Stimulated activated CD4-positive, alpha-beta T cell treated with anti-CD3 and anti-CD28 coated beads, Interleukin-4, amount 100 ng/mL, for 48 hours (primary cell): ENCODE data around the gene TPSAB1.
"Not testable (repeated sequence)": the region's sequence is repeated elsewhere in the genome, so short reads cannot be mapped to it uniquely, and the experiment has no call there.

ENCODE experiments used
- DNase-seq, 2 donors: peaks; one replicate each; pipeline ENCODE4 v3.0.0-alpha.2; 2020; ENCODE audit warnings: low read depth in 2 of 2

Gene TPSAB1

DNA sequence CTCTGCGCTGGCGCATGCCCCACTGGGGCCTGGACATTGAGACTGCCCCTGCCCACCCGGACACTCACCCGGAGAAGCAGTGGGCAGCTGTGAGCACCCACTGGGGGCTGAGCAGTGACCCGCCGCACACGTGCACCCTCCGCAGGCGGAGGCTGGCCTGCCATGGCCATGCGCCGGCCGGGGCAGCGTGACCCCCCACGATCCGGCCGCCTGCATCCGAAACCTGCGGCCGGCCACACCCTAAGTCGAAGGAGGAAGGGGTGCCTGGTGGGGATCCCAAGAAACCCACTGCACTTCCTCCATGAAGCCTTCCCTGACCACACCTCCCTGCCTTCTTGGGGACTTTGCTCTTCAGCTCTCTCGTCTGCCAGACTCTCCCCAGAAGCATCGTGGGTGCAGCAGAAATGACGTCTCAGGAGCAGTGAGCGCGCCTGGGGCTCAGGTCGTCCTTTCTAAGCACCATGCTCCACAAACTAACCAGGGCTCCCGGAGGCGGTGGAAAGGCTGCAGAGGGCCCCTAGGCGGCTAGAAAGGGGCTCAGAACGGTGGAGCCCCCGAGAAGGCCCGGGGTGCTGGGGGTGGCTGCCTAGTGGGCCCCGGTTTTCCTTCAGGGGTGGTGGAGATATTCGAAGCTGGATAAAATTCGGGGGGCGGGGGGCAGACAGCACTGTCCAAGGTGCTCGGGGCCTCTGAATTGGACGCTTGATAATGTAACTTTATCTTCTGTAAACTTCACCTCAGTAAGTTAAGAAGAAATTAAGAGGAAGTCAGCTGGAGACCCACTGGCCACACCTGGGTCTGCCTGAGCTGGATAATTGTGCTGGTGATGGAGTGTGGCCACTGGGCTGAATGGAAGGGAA is 16.9 kb upstream of the TPSAB1 start:
- no peak for DNase-seq

GRCh38 chr16:1224558-1224957 is 15.9 kb upstream of the TPSAB1 start:
- no peak for DNase-seq

GRCh38 chr16:1225051-1225451 is 15.5 kb upstream of the TPSAB1 start, which contains the start of gene TPSG1:
TSS of gene TPSG1 (minus strand) at chr16:1225268. CDS start at chr16:1225252, 16 bp downstream.
- no peak for DNase-seq

DNA sequence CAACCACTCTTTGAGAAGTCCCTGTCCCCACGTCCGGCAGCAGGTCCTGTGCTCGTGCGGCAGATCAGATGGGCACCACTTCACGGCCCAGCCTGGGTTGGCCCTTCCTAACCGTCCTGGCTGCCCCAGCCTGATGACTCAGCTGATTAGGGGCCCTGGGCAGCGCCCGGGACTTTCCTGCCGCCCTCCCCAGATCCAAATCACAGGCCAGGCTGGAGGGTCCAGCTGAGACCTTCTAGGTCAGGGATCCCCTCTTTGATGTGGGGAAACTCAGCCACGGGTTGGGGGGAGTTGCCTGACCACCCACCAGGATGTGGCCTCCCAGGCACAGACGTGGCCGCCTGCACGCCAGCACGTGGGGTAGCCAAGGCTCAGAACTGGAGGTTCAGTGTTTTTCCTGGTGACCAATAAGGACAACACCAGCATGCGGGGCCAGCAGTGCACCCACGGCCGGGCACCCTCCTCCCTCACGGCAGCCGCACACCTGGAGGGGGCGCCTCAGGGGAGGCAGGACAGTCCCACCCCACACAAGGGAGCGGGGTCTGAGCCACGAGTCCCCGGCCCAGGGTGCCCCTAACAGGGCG is 14.7 kb upstream of the TPSAB1 start:
- not testable (repeated sequence) for DNase-seq

DNA sequence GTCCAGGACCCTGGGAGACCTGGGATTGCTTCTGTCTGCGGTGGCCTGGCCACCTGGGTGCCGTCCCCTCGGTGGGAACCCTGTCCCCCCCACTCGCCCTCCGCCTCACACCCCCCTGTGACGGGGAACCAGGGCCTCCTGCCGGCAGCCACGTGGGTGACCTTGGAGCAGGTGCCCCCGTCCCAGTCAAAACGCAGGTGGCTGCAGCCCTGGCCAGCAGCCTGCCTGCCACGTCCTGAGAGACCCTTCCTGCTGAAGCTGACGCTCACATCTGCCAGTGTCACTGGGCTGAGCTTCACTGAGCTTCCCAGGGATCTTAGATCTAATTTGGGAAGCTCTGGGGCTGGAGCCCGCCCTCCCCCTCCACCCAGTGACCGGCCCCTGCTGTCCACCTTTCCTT is 13.8 kb upstream of the TPSAB1 start:
- DNase-seq = not testable (repeated sequence)

GRCh38 chr16:1228227-1228626 is 12.3 kb upstream of the TPSAB1 start:
- not testable (repeated sequence) for DNase-seq

DNA sequence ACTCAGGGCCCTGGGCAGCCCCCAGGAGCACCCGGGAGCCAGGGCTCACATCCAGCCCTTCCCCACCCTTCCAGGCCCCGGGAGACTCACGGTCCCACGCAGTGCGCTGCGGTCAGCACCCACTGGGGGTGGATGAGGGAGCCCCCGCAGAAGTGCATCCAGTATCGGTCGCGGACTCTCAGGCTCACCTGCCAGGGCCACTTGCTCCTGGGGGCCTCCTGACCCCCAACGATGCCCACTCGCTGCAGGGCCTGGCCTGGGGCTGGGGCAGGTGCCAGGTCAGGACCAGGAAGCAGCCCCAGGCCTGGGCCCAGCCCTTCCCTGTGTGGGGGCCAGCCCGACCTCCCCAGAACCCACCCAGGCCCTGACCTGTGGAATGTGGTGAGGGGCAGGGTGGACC is 11.0 kb upstream of the TPSAB1 start:
- not testable (repeated sequence) for DNase-seq

- DNase-seq = not testable (repeated sequence)
These were observed 10.4 kb upstream of the TPSAB1 start, which contains the start of gene TPSB2 for GRCh38 chr16:1230084-1230470. TSS of gene TPSB2 (minus strand) at chr16:1230184. CDS start at chr16:1229951, 233 bp downstream.

DNA sequence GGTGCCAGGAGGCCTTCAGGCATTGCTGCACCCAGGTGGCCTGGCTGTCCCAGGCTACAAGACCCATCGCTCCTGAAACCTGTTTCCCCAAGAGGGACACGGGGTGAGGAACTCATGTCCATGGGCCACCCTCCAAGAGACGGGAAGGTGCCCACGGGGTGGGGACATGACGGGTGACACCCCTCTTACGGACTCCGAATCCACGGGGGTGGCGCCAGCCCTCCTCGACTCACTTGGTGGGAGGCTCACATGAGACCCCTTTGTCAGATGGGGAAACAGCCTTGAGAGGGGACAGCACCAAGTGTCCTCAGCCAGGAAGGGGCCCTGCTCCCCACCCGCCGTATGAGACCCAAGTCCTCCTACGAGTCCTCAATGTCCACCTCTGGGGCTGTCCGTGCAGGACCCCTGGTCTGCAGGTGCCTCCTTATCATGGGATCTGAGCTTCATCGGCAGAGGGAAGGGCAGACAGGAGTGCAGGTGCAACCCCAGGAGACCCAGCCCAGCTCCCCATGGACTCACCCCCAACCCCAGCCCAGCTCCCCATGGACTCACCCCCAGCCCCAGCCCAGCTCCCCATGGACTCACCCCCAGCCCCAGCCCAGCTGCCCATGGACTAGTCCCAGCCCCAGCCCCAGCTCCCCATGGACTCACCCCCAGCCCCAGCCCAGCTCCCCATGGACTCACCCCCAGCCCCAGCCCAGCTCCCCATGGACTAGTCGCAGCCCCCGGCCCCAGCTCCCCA is 9.9 kb upstream of the TPSAB1 start:
- not testable (repeated sequence) for DNase-seq

DNA sequence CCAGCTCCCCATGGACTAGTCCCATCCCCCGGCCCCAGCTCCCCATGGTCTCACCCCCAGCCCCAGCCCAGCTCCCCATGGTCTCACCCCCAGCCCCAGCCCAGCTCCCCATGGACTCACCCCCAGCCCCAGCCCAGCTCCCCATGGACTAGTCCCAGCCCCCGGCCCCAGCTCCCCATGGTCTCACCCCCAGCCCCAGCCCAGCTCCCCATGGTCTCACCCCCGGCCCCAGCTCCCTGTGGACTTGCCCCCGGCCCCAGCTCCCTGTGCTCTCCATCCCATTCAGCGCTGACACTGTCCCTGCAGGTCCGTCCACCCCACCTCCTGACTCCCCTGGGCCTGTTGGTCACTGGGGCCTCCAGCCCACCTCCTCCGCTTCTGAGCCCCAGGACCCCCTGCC is 9.2 kb upstream of the TPSAB1 start:
- DNase-seq = not testable (repeated sequence)

- DNase-seq = not testable (repeated sequence)
These were observed 8.3 kb upstream of the TPSAB1 start for GRCh38 chr16:1232049-1232748.

DNA sequence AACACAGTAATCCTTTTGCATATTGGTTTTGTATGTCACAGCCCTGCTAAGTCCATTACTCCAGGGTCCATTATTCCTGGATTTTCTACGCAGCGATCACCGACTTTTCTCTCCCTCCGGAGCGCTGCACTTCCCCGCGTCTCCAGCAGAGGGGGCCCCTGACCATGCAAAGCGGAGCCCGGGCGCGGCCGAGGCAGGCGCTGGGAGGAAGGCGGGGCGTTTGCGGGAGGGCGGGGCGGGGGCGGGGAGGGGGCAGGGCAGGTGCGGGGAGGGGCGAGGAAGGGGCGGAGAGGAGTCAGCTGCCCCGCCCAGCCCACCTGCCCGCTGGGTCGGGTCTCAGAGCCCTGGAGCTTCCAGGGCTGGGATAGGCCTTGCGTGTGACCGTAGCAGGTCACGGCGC is 3.8 kb upstream of the TPSAB1 start:
- not testable (repeated sequence) for DNase-seq

- no peak for DNase-seq
These were observed 2.5 kb upstream of the TPSAB1 start for GRCh38 chr16:1237990-1238389.

DNA sequence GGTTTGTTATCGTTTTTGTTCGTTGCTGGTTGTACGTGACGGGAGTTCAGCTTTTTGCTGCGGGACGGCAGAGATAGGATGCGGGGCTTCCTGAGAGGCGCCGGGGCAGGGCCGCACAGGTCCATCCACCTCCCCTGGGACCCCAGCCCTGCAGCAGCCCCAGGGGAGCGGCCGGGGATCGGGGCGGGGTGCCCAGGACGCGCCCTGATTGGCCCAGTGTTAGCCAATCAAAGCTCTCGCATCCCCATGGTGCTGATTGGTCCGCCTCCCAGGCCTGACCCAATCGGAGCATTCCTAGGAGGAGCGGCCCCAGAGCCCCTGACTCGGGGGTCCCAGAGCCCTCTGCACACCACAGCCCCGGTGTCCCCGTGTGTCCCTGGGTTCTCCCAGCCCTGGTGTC is 1.6 kb upstream of the TPSAB1 start:
- DNase-seq = not testable (repeated sequence)

GRCh38 chr16:1239575-1239974 is 930 bp upstream of the TPSAB1 start:
- DNase-seq = not testable (repeated sequence)

DNA sequence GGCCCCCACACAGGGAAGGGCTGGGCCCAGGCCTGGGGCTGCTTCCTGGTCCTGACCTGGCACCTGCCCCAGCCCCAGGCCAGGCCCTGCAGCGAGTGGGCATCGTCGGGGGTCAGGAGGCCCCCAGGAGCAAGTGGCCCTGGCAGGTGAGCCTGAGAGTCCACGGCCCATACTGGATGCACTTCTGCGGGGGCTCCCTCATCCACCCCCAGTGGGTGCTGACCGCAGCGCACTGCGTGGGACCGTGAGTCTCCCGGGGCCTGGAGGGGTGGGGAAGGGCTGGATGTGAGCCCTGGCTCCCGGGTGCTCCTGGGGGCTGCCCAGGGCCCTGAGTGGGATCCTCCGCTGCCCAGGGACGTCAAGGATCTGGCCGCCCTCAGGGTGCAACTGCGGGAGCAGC is 576 bp downstream of the TPSAB1 start:
- DNase-seq = not testable (repeated sequence)

- not testable (repeated sequence) for DNase-seq
These were observed 2.9 kb downstream of the TPSAB1 start for GRCh38 chr16:1243363-1243762.

GRCh38 chr16:1243907-1244850 is 3.7 kb downstream of the TPSAB1 start:
- DNase-seq = not testable (repeated sequence)

DNA sequence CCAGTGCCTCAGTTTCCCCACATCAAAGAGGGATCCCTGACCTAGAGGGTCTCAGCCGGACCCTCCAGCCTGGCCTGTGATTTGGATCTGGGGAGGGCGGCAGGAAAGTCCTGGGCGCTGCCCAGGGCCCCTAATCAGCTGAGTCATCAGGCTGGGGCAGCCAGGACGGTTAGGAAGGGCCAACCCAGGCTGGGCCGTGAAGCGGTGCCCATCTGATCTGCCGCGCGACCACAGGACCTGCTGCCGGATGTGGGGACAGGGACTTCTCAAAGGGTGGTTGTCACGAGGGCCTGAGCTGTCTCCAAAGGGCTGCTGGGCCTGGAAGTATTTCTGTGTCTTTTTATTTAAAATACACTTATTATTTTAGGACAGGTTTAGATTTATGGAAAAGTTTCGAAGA is 4.4 kb downstream of the TPSAB1 start:
- no peak for DNase-seq

DNA sequence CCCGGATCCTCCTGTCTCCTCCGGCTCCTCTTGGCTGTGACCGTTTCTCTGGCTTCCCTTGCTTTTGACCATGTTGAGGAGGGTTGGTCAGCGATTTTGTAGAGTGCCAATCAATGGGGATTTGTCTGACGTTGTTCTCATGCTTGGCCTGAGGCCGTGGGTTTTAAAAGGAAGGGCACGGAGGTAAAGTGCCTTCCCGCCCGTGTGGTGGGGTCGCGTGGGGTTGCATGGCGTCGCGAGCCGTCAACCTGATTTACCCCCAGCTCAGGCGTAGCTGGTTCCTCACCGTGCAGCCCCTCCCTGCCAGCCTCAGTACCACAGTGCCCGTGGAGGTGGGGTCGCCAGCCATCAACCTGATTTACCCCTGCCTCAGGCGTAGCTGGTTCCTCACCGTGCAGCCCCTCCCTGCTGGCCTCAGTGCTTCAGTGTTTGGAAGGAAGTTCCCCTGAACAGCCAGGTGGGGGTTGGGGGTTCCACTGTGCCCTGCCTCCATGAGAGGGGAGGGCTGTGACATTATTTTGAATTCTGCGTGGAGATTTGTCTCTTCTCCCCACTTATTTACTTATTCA is 5.0 kb downstream of the TPSAB1 start:
- no peak for DNase-seq
